CD14-positive monocyte (primary cell): ENCODE results near the gene MPV17. TPM values are rescaled to one million over a fixed set of nuclear protein-coding genes. Genes with fewer than 3 reads are reported as not detected.

ENCODE experiments used
- DNase-seq, 3 donors: peaks; one replicate each; pipeline ENCODE4 v3.0.0-alpha.2; 2011 to 2022
- H2AFZ ChIP-seq: 2 replicates; pipeline ENCODE4 v1.6.0; 2012; ENCODE audit warnings: mild to moderate bottlenecking, low read depth, low read length, inconsistent platforms; ENCODE audit not compliant: insufficient read depth, poor library complexity, severe bottlenecking
- H3K27ac ChIP-seq, 2 donors: 1 replicate in 1 of 2; 2 replicates in 1 of 2; pipeline ENCODE4 v1.5.1; 2012 to 2013; ENCODE audit warnings: low read length in 2 of 2, control low read depth in 1 of 2, inconsistent platforms in 1 of 2, low read depth in 1 of 2, mild to moderate bottlenecking in 1 of 2
- H3K27me3 ChIP-seq, 2 donors: one replicate each; pipeline versions ENCODE4 v1.6.0 to v1.6.1; 2011 to 2013; ENCODE audit warnings: low read length in 2 of 2; ENCODE audit not compliant: control insufficient read depth in 2 of 2, insufficient read depth in 2 of 2
- H3K36me3 ChIP-seq, 2 donors: replicated peaks in 1 of 2; 1 replicate in 1 of 2; 2 replicates in 1 of 2; pipeline versions ENCODE4 v1.5.1 to v1.6.1; 2012 to 2013; ENCODE audit warnings: low read length in 2 of 2, control low read depth in 1 of 2, inconsistent platforms in 1 of 2, mild to moderate bottlenecking in 1 of 2; ENCODE audit not compliant: insufficient read depth in 2 of 2, control insufficient read depth in 1 of 2
- H3K4me1 ChIP-seq, 2 donors: 1 replicate in 1 of 2; 2 replicates in 1 of 2; pipeline versions ENCODE4 v1.5.1 to v1.6.1; 2012 to 2013; ENCODE audit warnings: low read length in 2 of 2, control low read depth in 1 of 2, inconsistent platforms in 1 of 2, mild to moderate bottlenecking in 1 of 2, moderate library complexity in 1 of 2; ENCODE audit not compliant: insufficient read depth in 2 of 2, control insufficient read depth in 1 of 2
- H3K4me2 ChIP-seq: replicated peaks from 2 replicates; pipeline ENCODE3; 2012; ENCODE audit warnings: low read length, moderate library complexity, mild to moderate bottlenecking; ENCODE audit not compliant: poor library complexity, severe bottlenecking; ENCODE audit errors: extremely low read depth
- H3K4me3 ChIP-seq, 3 experiments: fragments of 200-600 bp in 1 of 3; sonication (generic) in 1 of 3; replicated peaks in 1 of 3; 1 replicate in 2 of 3; 2 replicates in 1 of 3; pipeline ENCODE4 v1.5.1; 2011 to 2013; ENCODE audit warnings: low read length in 3 of 3, mild to moderate bottlenecking in 3 of 3, control low read depth in 2 of 3, low read depth in 2 of 3, inconsistent platforms in 1 of 3, moderate library complexity in 1 of 3
- H3K79me2 ChIP-seq: 2 replicates; pipeline ENCODE4 v1.6.0; 2012; ENCODE audit warnings: mild to moderate bottlenecking, control low read depth, inconsistent platforms, low read length, moderate library complexity; ENCODE audit not compliant: insufficient read depth
- H3K9ac ChIP-seq: 2 replicates; pipeline ENCODE4 v1.6.0; 2017; ENCODE audit warnings: low read length, mild to moderate bottlenecking; ENCODE audit not compliant: insufficient read depth, poor library complexity, severe bottlenecking
- H3K9me3 ChIP-seq, 2 donors: replicated peaks in 1 of 2; 1 replicate in 1 of 2; 2 replicates in 1 of 2; pipeline versions ENCODE4 v1.5.1 to v1.6.1; 2012 to 2013; ENCODE audit warnings: low read length in 2 of 2, control low read depth in 1 of 2; ENCODE audit not compliant: control insufficient read depth in 1 of 2, insufficient read depth in 1 of 2
- H4K20me1 ChIP-seq: 2 replicates; pipeline ENCODE4 v1.6.0; 2012; ENCODE audit warnings: mild to moderate bottlenecking, low read length, control low read depth, moderate library complexity; ENCODE audit not compliant: insufficient read depth
- H3K27ac Mint-ChIP-seq, 7 donors: one replicate each; pipeline ENCODE4 v1.8.0; 2020; ENCODE audit warnings: mild to moderate bottlenecking in 7 of 7, mixed read lengths in 7 of 7, moderate library complexity in 6 of 7, inconsistent platforms in 2 of 7
- H3K27me3 Mint-ChIP-seq, 3 donors: one replicate each; pipeline ENCODE4 v1.8.0; 2021 to 2022; ENCODE audit warnings: low read depth in 3 of 3, mild to moderate bottlenecking in 3 of 3, mixed read lengths in 3 of 3, moderate library complexity in 3 of 3, inconsistent platforms in 1 of 3
- H3K36me3 Mint-ChIP-seq, 2 donors: one replicate each; pipeline ENCODE4 v1.8.0; 2020; ENCODE audit warnings: mixed read lengths in 2 of 2, inconsistent platforms in 1 of 2, mild to moderate bottlenecking in 1 of 2
- H3K4me1 Mint-ChIP-seq: one replicate; pipeline ENCODE4 v1.8.0; 2020; ENCODE audit warnings: mild to moderate bottlenecking, mixed read lengths
- H3K4me3 Mint-ChIP-seq, 2 donors: one replicate each; pipeline ENCODE4 v1.8.0; 2020; ENCODE audit warnings: mild to moderate bottlenecking in 2 of 2, mixed read lengths in 2 of 2, moderate library complexity in 1 of 2
- H3K9me3 Mint-ChIP-seq, 7 donors: one replicate each; pipeline ENCODE4 v1.8.0; 2020 to 2022; ENCODE audit warnings: mixed read lengths in 7 of 7, mild to moderate bottlenecking in 6 of 7, moderate library complexity in 6 of 7, inconsistent platforms in 2 of 7
- WGBS: methylation state at CpG from one replicate; pipeline ENCODE4 v1.1.5; 2013; ENCODE audit warnings: missing lambda C conversion rate; ENCODE audit not compliant: insufficient coverage; 5-methylcytosine and 5-hydroxymethylcytosine counted together
- intact Hi-C, 2 donors: fragments of 100-400 bp; cut with micrococcal nuclease; formaldehyde crosslinking; loops; one replicate each; pipeline versions ENCODE4 v1.15.0 to v1.15.1; 2023
- polyA plus RNA-seq, 3 donors: library from polyadenylated mRNA; depleted of rRNA in 1 of 3; unstranded in 2 of 3; stranded (reverse) in 1 of 3; fragments of 300-500 nt in 2 of 3; fragments of >200 nt in 1 of 3; fragmentation: Illumina TruSeq in 2 of 3; gene quantifications; 1 replicate in 2 of 3; 2 replicates in 1 of 3; pipeline ENCODE4 v1.2.3, GENCODE V29; 2012 to 2021
- TF ChIP-seq, protein P1 (sequence below): fragments of 200-600 bp; IDR thresholded peaks from one replicate; pipeline ENCODE4 v1.8.0; 2022; ENCODE audit warnings: antibody characterized with exemption, mild to moderate bottlenecking

The MPV17 gene
- polyA plus RNA-seq, 3 donors, result 136 to 160 (median 160) TPM

DNA sequence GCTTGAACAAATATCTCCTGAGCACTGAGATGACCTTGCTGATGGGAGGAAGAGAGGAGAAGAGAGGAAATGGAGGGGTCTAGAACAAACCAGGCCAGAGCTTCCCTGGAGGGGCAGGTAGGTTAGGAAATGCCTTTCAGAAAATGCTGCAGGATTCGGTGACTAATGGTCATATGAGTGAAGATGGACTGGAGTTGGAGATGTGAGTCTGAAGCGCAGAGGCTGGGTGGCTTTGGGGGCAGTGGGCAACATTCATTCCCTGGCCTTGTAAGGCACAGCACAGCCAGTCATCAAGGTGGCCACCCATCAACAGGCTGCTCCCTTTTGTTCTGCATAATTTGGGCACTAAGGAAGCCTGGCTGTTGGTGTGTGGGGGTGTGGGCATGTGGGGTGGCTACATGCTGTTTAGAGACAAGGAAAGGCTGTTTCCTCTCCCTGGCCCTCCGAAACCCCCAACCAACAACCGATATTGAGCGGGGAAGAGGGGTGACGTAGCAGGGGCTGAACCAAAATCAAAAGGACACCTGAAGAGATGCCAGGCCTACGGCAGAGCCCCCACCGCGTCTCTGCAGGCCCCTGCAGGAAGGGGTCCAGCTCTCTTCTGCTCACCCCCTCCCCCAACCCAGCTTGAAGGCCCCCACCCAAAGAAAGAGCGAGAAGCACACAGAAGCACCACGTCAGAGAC, 61.5 kb downstream of the MPV17 start:
- H3K4me1 Mint-ChIP-seq, result peaks cover 29% of the 10 kb centered on the region
- H3K36me3 Mint-ChIP-seq, result peaks cover 10 to 22% of the 10 kb centered on the region in 2 donors
- intact Hi-C loops, result no loop called here
- peaks cover 26 to 38% of the 10 kb centered on the region in 2 donors for H3K4me1 ChIP-seq
- no peak for DNase-seq
- TF ChIP-seq, protein P1, sequence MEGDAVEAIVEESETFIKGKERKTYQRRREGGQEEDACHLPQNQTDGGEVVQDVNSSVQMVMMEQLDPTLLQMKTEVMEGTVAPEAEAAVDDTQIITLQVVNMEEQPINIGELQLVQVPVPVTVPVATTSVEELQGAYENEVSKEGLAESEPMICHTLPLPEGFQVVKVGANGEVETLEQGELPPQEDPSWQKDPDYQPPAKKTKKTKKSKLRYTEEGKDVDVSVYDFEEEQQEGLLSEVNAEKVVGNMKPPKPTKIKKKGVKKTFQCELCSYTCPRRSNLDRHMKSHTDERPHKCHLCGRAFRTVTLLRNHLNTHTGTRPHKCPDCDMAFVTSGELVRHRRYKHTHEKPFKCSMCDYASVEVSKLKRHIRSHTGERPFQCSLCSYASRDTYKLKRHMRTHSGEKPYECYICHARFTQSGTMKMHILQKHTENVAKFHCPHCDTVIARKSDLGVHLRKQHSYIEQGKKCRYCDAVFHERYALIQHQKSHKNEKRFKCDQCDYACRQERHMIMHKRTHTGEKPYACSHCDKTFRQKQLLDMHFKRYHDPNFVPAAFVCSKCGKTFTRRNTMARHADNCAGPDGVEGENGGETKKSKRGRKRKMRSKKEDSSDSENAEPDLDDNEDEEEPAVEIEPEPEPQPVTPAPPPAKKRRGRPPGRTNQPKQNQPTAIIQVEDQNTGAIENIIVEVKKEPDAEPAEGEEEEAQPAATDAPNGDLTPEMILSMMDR, result no peak
- H3K9me3 Mint-ChIP-seq, result peaks cover 0 to 18% (median 13%) of the 10 kb centered on the region in 7 donors
- H3K27me3 Mint-ChIP-seq, result peaks cover 37 to 43% (median 40%) of the 10 kb centered on the region in 3 donors
- peak overlapping the region; percentile 77 for H2AFZ ChIP-seq
- 81% methylated on average over 7 of the region's 11 CpGs for WGBS
- peaks cover 60 to 77% of the 10 kb centered on the region in 2 donors for H3K27me3 ChIP-seq
- no peaks in the 10 kb centered on the region for H3K79me2 ChIP-seq
- H3K36me3 ChIP-seq, result no peaks in the 10 kb centered on the region
- no peak overlapping the region for H3K9ac ChIP-seq
- no peaks in the 10 kb centered on the region for H4K20me1 ChIP-seq
- H3K9me3 ChIP-seq, result peaks cover 0 to 36% of the 10 kb centered on the region in 2 donors
- H3K4me2 ChIP-seq, result peak overlapping the region; percentile 96
- H3K4me3 Mint-ChIP-seq, result peak overlapping the region; percentile 51 to 87
- H3K27ac ChIP-seq, result no peak overlapping the region
- no peak overlapping the region for H3K4me3 ChIP-seq
- peak overlapping the region in 1 of 7 donors; percentile 79 for H3K27ac Mint-ChIP-seq

Other genes starting within 250 kb of the MPV17 start
- gene EMILIN1, start 244.5 kb downstream of the MPV17 start, polyA plus RNA-seq, result 1 to 10 TPM in 1 of 3 donors, under 1 TPM in 2; 0.43 to 1.0 (median 0.44) TPM
- gene KHK, start 236.3 kb downstream of the MPV17 start, polyA plus RNA-seq, result 1 to 10 TPM; 3.4 to 7.3 (median 6.6) TPM
- gene CGREF1, start 204.0 kb downstream of the MPV17 start, polyA plus RNA-seq, result not detected
- 1 to 10 TPM in 1 of 3 donors, under 1 TPM in 2; 0.08 to 1.2 (median 0.25) TPM for gene ABHD1, start 199.3 kb downstream of the MPV17 start, polyA plus RNA-seq
- 10 to 100 TPM; 70.0 to 78.2 (median 71.7) TPM for gene PREB, start 188.5 kb downstream of the MPV17 start, polyA plus RNA-seq
- not detected for gene PRR30, start 183.7 kb downstream of the MPV17 start, polyA plus RNA-seq
- not detected for gene TCF23, start 174.1 kb downstream of the MPV17 start, polyA plus RNA-seq
- 100 to 1,000 TPM; 120 to 298 (median 287) TPM for gene ATRAID, start 111.1 kb downstream of the MPV17 start, polyA plus RNA-seq
- 10 to 100 TPM in 2 of 3 donors, 1 to 10 TPM in 1; 8.1 to 21.7 (median 10.2) TPM for gene SLC5A6, start 110.8 kb downstream of the MPV17 start, polyA plus RNA-seq
- gene CAD, start 105.7 kb downstream of the MPV17 start, polyA plus RNA-seq, result 10 to 100 TPM in 1 of 3 donors, 1 to 10 TPM in 1, under 1 TPM in 1; 0.71 to 17.3 (median 1.7) TPM
- gene SLC30A3, start 60.0 kb downstream of the MPV17 start, polyA plus RNA-seq, result under 1 TPM in 1 of 3 donors, not detected in 2; 0.08 TPM
- gene DNAJC5G, start 47.7 kb downstream of the MPV17 start, polyA plus RNA-seq, result not detected
- not detected for gene TRIM54, start 40.7 kb downstream of the MPV17 start, polyA plus RNA-seq
- 1 to 10 TPM in 1 of 3 donors, under 1 TPM in 2; 0.39 to 2.2 (median 0.60) TPM for gene UCN, start 14.7 kb downstream of the MPV17 start, polyA plus RNA-seq
- 10 to 100 TPM; 34.4 to 70.8 (median 41.7) TPM for gene GTF3C2, start 33.7 kb upstream of the MPV17 start, polyA plus RNA-seq
- 10 to 100 TPM; 29.5 to 42.3 (median 39.3) TPM for gene EIF2B4, start 47.2 kb upstream of the MPV17 start, polyA plus RNA-seq
- gene SNX17, start 47.5 kb upstream of the MPV17 start, polyA plus RNA-seq, result 100 to 1,000 TPM in 2 of 3 donors, 10 to 100 TPM in 1; 86.6 to 338 (median 291) TPM
- gene ZNF513, start 57.6 kb upstream of the MPV17 start, polyA plus RNA-seq, result 10 to 100 TPM in 1 of 3 donors, 1 to 10 TPM in 2; 2.4 to 36.8 (median 2.6) TPM
- gene PPM1G, start 86.5 kb upstream of the MPV17 start, polyA plus RNA-seq, result 10 to 100 TPM; 31.9 to 54.3 (median 47.3) TPM
- gene NRBP1, start 105.5 kb upstream of the MPV17 start, polyA plus RNA-seq, result 100 to 1,000 TPM in 2 of 3 donors, 10 to 100 TPM in 1; 95.6 to 108 (median 102) TPM
- 1 to 10 TPM in 1 of 3 donors, not detected in 2; 2.5 TPM for gene KRTCAP3, start 119.3 kb upstream of the MPV17 start, polyA plus RNA-seq
- 10 to 100 TPM in 1 of 3 donors, 1 to 10 TPM in 2; 1.7 to 12.8 (median 3.6) TPM for gene IFT172, start 166.6 kb upstream of the MPV17 start, polyA plus RNA-seq
- not detected for gene FNDC4, start 172.1 kb upstream of the MPV17 start, polyA plus RNA-seq
- gene GCKR, start 173.7 kb upstream of the MPV17 start, polyA plus RNA-seq, result not detected